SK-N-SH (cell line): ENCODE results near the gene ANO6. TPM values are rescaled to one million over a fixed set of nuclear protein-coding genes. Genes with fewer than 3 reads are reported as not detected.

Experiments
- CTCF ChIA-PET: fragments of 300-600, 350-600 bp; formaldehyde crosslinking; extraction: SDS; loops from one replicate; lab custom pipeline; 2021; lab: Yijun Ruan, JAX
- POLR2A ChIA-PET: fragments of 350-600 bp; sonication (Branson Sonifier 250); formaldehyde crosslinking; extraction: SDS; loops from one replicate; lab custom pipeline; 2020; ENCODE audit warnings: antibody characterized with exemption, inconsistent platforms; lab: Yijun Ruan, JAX
- DNase-seq: peaks from one replicate; pipeline ENCODE4 v3.0.0; 2012
- H2AFZ ChIP-seq: fragments of 200-600 bp; sonication (generic); 2 replicates; pipeline ENCODE4 v1.8.1; 2016; ENCODE audit warnings: antibody characterized with exemption, mild to moderate bottlenecking, low read depth
- H3F3A ChIP-seq: fragments of 200-600 bp; sonication (generic); replicated peaks from 2 replicates; pipeline ENCODE3; 2016; ENCODE audit warnings: antibody characterized with exemption, mild to moderate bottlenecking; ENCODE audit not compliant: insufficient read depth
- H3K27ac ChIP-seq, 2 experiments: fragments of 200-500 bp in 1 of 2; fragments of 200-600 bp in 1 of 2; sonication (Bioruptor generic) in 1 of 2; sonication (generic), shearing (Covaris generic) in 1 of 2; 2 replicates each; pipeline versions ENCODE4 v1.5.1 to v1.6.1; 2014 to 2016; ENCODE audit warnings: low read depth in 2 of 2, inconsistent platforms in 1 of 2, low read length in 1 of 2, mild to moderate bottlenecking in 1 of 2, mixed read lengths in 1 of 2
- H3K27me3 ChIP-seq: fragments of 200-600 bp; sonication (generic), shearing (Covaris generic); 2 replicates; pipeline ENCODE4 v1.6.1; 2016; ENCODE audit warnings: mixed run types; ENCODE audit not compliant: insufficient read depth
- H3K36me3 ChIP-seq, 2 experiments: fragments of 200-500 bp in 1 of 2; fragments of 200-600 bp in 1 of 2; sonication (Bioruptor generic) in 1 of 2; sonication (generic) in 1 of 2; replicated peaks in 1 of 2; 2 replicates each; pipeline versions ENCODE3 to v1.5.1; 2014 to 2016; ENCODE audit warnings: low read length in 1 of 2, mild to moderate bottlenecking in 1 of 2; ENCODE audit not compliant: insufficient read depth in 2 of 2, control insufficient read depth in 1 of 2
- H3K4me1 ChIP-seq, 2 experiments: fragments of 200-500 bp in 1 of 2; fragments of 200-600 bp in 1 of 2; sonication (Bioruptor generic) in 1 of 2; sonication (generic), shearing (Covaris generic) in 1 of 2; 2 replicates each; pipeline versions ENCODE4 v1.5.1 to v1.6.1; 2014 to 2016; ENCODE audit warnings: low read depth in 1 of 2, low read length in 1 of 2, mixed run types in 1 of 2; ENCODE audit not compliant: insufficient read depth in 2 of 2, control insufficient read depth in 1 of 2
- H3K4me2 ChIP-seq: fragments of 200-600 bp; sonication (generic), shearing (Covaris generic); 2 replicates; pipeline ENCODE4 v1.6.1; 2017; ENCODE audit warnings: mixed run types
- H3K4me3 ChIP-seq, 2 experiments: fragments of 200-500 bp in 1 of 2; fragments of 200-600 bp in 1 of 2; sonication (Bioruptor generic) in 1 of 2; sonication (generic), shearing (Covaris generic) in 1 of 2; 2 replicates each; pipeline versions ENCODE4 v1.5.1 to v1.8.1; 2014 to 2016; ENCODE audit warnings: low read depth in 2 of 2, inconsistent platforms in 1 of 2, low read length in 1 of 2, mild to moderate bottlenecking in 1 of 2, mixed read lengths in 1 of 2, moderate library complexity in 1 of 2
- H3K79me2 ChIP-seq: fragments of 200-600 bp; sonication (generic); 2 replicates; pipeline ENCODE4 v1.8.1; 2017; ENCODE audit warnings: mild to moderate bottlenecking; ENCODE audit not compliant: insufficient read depth
- H3K9ac ChIP-seq: fragments of 200-600 bp; sonication (generic); 2 replicates; pipeline ENCODE4 v1.6.1; 2017; ENCODE audit warnings: mixed run types
- H3K9me2 ChIP-seq: fragments of 200-600 bp; sonication (generic); 2 replicates; pipeline ENCODE4 v1.6.1; 2017; ENCODE audit warnings: mixed run types
- H3K9me3 ChIP-seq: fragments of 200-600 bp; sonication (generic); 2 replicates; pipeline ENCODE4 v1.6.1; 2017; ENCODE audit warnings: mixed run types, mild to moderate bottlenecking, moderate library complexity
- H4K20me1 ChIP-seq: fragments of 200-600 bp; sonication (generic); 2 replicates; pipeline ENCODE4 v1.6.1; 2017; ENCODE audit warnings: mild to moderate bottlenecking, mixed run types; ENCODE audit not compliant: insufficient read depth
- CHD2 ChIP-seq: fragments of 150-350 bp; IDR thresholded peaks from 2 replicates; pipeline ENCODE4 v1.6.1; 2018; ENCODE audit warnings: low read length; ENCODE audit not compliant: partially characterized antibody
- EZH2phosphoT487 ChIP-seq: fragments of 200-600 bp; sonication (generic); IDR thresholded peaks from 2 replicates; pipeline ENCODE4 v1.6.1; 2017; ENCODE audit warnings: low read depth, mixed run types, mild to moderate bottlenecking, antibody characterized with exemption, moderate library complexity, borderline replicate concordance
- FOXM1 ChIP-seq: IDR thresholded peaks from 2 replicates; pipeline ENCODE4 v1.4.0; 2012; ENCODE audit warnings: low read depth, mild to moderate bottlenecking
- JUND ChIP-seq: IDR thresholded peaks from 2 replicates; pipeline ENCODE4 v1.4.0; 2012
- MXI1 ChIP-seq: IDR thresholded peaks from 2 replicates; pipeline ENCODE4 v1.6.1; 2012; ENCODE audit warnings: mild to moderate bottlenecking, low read depth, low read length, improper control_type of control experiment
- NFIC ChIP-seq: IDR thresholded peaks from 2 replicates; pipeline ENCODE4 v1.4.0; 2012; ENCODE audit warnings: borderline replicate concordance
- POLR2AphosphoS5 ChIP-seq: IDR thresholded peaks from 2 replicates; pipeline ENCODE4 v1.6.1; 2012; ENCODE audit warnings: low read depth, low read length
- RAD21 ChIP-seq: IDR thresholded peaks from 2 replicates; pipeline ENCODE4 v1.6.1; 2012; ENCODE audit warnings: mild to moderate bottlenecking, low read length
- SMC3 ChIP-seq: IDR thresholded peaks from 2 replicates; pipeline ENCODE4 v1.6.1; 2012; ENCODE audit warnings: low read depth, low read length, improper control_type of control experiment
- TEAD4 ChIP-seq: IDR thresholded peaks from 2 replicates; pipeline ENCODE4 v1.4.0; 2012; ENCODE audit warnings: mild to moderate bottlenecking, borderline replicate concordance; ENCODE audit not compliant: insufficient read depth
- WGBS: methylation state at CpG from one replicate; pipeline ENCODE4 v1.1.6; 2017; ENCODE audit warnings: low lambda C conversion rate; 5-methylcytosine and 5-hydroxymethylcytosine counted together
- polyA plus RNA-seq, 3 experiments: library from polyadenylated mRNA; depleted of rRNA; stranded (reverse); fragments of >200 nt; gene quantifications; 2 replicates each; pipeline ENCODE4 v1.2.3, GENCODE V29; 2012
- TF ChIP-seq, protein P1 (sequence below): IDR thresholded peaks from 2 replicates; pipeline ENCODE4 v1.4.0; 2012; ENCODE audit warnings: low read depth, borderline replicate concordance
- TF ChIP-seq, protein P2 (sequence below): fragments of 150-350 bp; IDR thresholded peaks from 2 replicates; pipeline ENCODE4 v1.6.1; 2016; ENCODE audit warnings: mild to moderate bottlenecking, low read depth, low read length
- TF ChIP-seq, protein P3 (sequence below): IDR thresholded peaks from 2 replicates; pipeline ENCODE4 v1.4.0; 2012; ENCODE audit warnings: low read depth, borderline replicate concordance
- TF ChIP-seq, protein P4 (sequence below): IDR thresholded peaks from 2 replicates; pipeline ENCODE4; 2012

The ANO6 gene
- polyA plus RNA-seq, 1 of the 3 experiments (the other 2 are of a cell fraction), result 20.1 TPM

DNA sequence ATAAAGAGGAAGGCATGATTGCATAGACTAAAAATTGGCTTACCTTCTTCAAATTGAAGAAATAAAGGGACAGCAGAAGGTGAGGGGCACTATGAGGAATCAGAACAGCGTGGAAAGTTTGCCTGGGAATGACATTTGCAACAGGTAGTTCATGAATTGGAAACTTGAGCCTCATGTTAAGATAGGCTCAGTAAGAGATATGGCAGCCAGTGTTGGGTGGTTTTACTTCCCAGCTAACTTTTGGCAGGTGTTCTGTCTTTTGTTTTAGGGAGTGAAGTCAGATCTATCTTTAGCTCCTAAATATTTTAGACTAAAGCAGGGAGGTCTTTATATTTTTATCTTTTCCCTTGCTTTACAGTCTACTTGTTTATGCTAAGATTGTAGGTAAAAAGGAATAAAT is 122.4 kb downstream of the ANO6 start:
- 100% methylated on average over 1 of the region's 1 CpG for WGBS
- H3K9me3 ChIP-seq, result no peaks in the 10 kb centered on the region
- peaks cover 15% of the 10 kb centered on the region in 2 experiments for H3K36me3 ChIP-seq
- no peak overlapping the region for H3K4me2 ChIP-seq
- no peak overlapping the region for H3K27ac ChIP-seq
- peaks cover 12% of the 10 kb centered on the region; the same call in 1 of the 2 replicates for H3K79me2 ChIP-seq
- ChIA-PET POLR2A (no interaction called here), CTCF (interaction anchor here (2.0 kb wide), 1 partner anchor 51 kb away, joined by 4 read pairs; no protein-coding TSS in a partner anchor)
- TF ChIP-seq, protein P1, sequence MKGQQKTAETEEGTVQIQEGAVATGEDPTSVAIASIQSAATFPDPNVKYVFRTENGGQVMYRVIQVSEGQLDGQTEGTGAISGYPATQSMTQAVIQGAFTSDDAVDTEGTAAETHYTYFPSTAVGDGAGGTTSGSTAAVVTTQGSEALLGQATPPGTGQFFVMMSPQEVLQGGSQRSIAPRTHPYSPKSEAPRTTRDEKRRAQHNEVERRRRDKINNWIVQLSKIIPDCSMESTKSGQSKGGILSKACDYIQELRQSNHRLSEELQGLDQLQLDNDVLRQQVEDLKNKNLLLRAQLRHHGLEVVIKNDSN, result no peak
- no peak for TF ChIP-seq POLR2AphosphoS5
- no peak for TF ChIP-seq NFIC
- no peak for TF ChIP-seq TEAD4
- no peak for TF ChIP-seq CHD2
- TF ChIP-seq, protein P2, sequence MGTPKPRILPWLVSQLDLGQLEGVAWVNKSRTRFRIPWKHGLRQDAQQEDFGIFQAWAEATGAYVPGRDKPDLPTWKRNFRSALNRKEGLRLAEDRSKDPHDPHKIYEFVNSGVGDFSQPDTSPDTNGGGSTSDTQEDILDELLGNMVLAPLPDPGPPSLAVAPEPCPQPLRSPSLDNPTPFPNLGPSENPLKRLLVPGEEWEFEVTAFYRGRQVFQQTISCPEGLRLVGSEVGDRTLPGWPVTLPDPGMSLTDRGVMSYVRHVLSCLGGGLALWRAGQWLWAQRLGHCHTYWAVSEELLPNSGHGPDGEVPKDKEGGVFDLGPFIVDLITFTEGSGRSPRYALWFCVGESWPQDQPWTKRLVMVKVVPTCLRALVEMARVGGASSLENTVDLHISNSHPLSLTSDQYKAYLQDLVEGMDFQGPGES, result no peak
- TF ChIP-seq RAD21, result no peak
- TF ChIP-seq EZH2phosphoT487, result no peak
- no peak for TF ChIP-seq MXI1
- TF ChIP-seq JUND, result no peak
- TF ChIP-seq, protein P3, sequence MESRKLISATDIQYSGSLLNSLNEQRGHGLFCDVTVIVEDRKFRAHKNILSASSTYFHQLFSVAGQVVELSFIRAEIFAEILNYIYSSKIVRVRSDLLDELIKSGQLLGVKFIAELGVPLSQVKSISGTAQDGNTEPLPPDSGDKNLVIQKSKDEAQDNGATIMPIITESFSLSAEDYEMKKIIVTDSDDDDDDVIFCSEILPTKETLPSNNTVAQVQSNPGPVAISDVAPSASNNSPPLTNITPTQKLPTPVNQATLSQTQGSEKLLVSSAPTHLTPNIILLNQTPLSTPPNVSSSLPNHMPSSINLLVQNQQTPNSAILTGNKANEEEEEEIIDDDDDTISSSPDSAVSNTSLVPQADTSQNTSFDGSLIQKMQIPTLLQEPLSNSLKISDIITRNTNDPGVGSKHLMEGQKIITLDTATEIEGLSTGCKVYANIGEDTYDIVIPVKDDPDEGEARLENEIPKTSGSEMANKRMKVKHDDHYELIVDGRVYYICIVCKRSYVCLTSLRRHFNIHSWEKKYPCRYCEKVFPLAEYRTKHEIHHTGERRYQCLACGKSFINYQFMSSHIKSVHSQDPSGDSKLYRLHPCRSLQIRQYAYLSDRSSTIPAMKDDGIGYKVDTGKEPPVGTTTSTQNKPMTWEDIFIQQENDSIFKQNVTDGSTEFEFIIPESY, result no peak
- TF ChIP-seq FOXM1, result no peak
- TF ChIP-seq SMC3, result no peak
- TF ChIP-seq, protein P4, sequence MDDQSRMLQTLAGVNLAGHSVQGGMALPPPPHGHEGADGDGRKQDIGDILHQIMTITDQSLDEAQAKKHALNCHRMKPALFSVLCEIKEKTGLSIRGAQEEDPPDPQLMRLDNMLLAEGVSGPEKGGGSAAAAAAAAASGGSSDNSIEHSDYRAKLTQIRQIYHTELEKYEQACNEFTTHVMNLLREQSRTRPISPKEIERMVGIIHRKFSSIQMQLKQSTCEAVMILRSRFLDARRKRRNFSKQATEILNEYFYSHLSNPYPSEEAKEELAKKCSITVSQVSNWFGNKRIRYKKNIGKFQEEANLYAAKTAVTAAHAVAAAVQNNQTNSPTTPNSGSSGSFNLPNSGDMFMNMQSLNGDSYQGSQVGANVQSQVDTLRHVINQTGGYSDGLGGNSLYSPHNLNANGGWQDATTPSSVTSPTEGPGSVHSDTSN, result no peak
- H3K27me3 ChIP-seq, result no peaks in the 10 kb centered on the region
- no peaks in the 10 kb centered on the region for H3K9me2 ChIP-seq
- H3F3A ChIP-seq, result peaks cover 17% of the 10 kb centered on the region
- no peaks in the 10 kb centered on the region for H4K20me1 ChIP-seq
- H3K9ac ChIP-seq, result no peak overlapping the region
- DNase-seq, result no peak
- no peak overlapping the region for H2AFZ ChIP-seq
- peaks cover 1 to 12% of the 10 kb centered on the region in 2 experiments; a peak in 3 of 4 replicates for H3K4me1 ChIP-seq
- H3K4me3 ChIP-seq, result no peak overlapping the region
